Inflammatory macrophage treated with lipopolysaccharide for 4 hours (primary cell): Measurements from ENCODE around the gene THOP1.
A peak's percentile ranks its signal among the peaks of the same experiment; 100 is the strongest.
"Not testable (repeated sequence)": the region's sequence is repeated elsewhere in the genome, so short reads cannot be mapped to it uniquely, and the experiment has no call there.

ENCODE experiments used
- DNase-seq: peaks from one replicate; pipeline ENCODE4 v3.0.0-alpha.2; 2020

THOP1 gene

GRCh38 chr19:2817237-2817829 lies 32.0 kb downstream of the THOP1 start:
- not testable (repeated sequence) for DNase-seq

DNA sequence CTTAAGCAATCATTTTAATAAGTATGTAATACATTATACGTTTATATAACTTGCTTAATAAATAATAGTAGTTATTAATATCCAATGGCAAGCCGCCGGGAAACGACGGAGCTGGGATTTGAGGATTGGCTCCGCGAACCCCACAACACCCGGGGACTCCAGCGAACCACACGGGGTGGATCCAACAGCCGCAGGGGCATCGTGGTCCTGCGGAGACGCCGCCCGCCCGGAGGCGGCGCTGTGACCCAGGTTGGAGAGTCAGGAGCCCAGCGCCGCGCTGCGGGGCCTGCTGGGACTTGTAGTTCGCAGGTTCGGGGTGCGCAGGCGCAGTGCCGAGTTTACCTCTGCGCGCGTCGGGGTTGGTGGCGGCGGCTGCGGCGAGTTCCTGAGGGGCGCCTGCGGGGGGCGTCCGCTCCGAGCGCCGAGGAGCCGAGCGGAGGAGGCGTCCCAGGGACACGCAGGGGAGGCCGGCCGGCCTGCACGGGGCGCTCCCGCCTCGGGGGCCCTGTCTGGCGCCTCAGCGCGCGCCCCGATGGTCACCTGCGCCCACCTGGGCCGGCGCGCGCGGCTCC lies 34.3 kb downstream of the THOP1 start, which contains the start of gene ZNF554:
Gene ZNF554 (plus strand): TSS at position 329 of the 572 bp plus-strand sequence. CDS start 204 bp downstream, at position 533.
- peak; percentile 96 for DNase-seq

- DNase-seq, result no peak
Measured at GRCh38 chr19:2820112-2820702, 34.9 kb downstream of the THOP1 start.

DNA sequence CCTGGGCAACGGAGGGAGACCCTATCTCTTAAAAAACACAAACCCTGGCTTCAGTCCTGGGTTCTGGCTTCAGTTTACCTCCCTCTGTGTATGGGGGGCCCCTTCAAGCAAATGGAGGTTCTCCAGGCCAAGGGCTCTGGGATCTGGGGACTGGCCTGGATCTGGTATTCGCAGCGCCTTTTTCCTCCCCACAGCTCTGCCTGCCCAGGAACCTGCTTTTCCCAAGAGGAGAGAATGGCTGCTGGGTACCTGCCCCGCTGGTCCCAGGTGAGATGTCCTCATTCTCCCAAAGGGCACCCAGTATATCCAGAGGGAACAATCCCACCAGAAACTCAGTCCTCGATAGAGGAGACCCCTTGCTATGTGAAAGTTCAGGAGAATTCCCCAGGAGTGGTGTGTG lies 37.5 kb downstream of the THOP1 start:
- DNase-seq, result no peak

- no peak for DNase-seq
Measured at GRCh38 chr19:2823646-2824045, 38.3 kb downstream of the THOP1 start.

GRCh38 chr19:2824129-2824528 lies 38.8 kb downstream of the THOP1 start:
- DNase-seq, result no peak

DNA sequence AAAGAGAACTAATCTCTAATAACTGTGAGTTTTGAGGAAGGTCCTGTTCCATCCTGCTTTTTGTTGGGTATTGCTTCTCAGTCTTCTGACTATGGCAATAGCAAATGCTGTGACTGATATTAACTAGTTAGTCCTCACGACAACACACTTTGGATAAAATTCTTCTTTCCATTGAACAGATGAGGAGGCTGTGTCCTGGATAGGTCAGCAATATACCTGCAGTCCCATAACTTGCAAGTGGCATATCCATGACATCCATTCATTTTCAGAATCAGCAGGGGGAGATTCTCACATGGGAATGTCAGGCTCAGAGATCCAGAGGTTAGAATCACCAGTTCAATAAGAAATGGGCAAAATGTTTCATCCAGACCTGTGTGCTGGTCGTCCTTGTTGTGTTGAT lies 41.7 kb downstream of the THOP1 start:
- DNase-seq, result no peak

GRCh38 chr19:2827840-2828489 lies 42.7 kb downstream of the THOP1 start:
- DNase-seq, result no peak

- DNase-seq, result no peak
Measured at GRCh38 chr19:2834294-2834871, 49.1 kb downstream of the THOP1 start.

GRCh38 chr19:2837430-2837829 lies 52.1 kb downstream of the THOP1 start:
- DNase-seq, result no peak

DNA sequence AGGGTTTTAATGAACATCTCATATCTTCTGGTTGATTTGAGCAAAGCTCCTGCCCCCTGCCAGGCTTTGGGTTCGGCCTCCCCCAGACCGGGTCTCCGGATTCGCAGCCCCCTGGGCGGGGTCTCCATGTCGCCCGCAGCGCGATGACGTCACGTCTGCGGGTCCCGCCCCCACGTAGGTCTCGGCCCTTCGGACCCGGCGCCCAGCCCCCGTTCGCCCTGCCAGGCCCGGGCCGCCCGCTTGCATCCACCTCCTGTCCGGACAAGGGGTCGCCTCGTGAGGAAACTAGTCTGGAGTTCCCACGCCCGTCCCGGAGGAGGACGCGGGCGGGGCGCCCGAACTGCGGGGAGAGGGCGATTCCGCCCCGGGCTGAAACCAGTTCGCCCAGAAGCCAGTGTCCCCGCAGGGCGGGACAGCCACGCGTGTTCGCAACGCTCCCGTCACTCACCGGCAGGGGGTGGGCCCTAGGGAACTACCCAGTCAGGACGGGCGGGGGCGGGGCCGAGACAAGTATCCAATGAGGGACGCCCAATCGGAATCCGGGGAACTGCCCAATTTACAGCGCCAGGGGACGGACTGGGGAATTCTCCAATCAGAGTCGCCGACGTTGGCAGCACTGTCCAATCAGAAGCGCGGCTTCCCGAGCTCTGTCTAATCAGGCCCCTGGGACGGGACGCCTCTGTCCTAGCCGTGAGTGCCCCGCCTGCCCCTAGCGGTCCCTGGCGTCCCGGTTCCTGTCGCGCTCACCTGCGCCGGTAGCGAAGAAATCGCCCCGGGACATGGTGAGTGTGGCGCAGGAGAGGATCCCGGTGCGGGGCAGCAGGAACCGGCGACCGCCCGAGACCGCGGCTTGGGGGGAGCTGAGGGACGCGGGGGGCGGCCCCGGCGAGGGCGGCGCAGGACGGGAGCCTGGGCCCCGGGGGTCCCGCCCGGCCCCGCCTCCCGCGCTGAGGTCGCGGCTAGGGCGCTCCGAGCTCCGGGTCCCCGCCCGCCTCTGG lies 55.8 kb downstream of the THOP1 start, which contains the start of gene ZNF555:
Gene ZNF555 (plus strand): TSS at position 682 of the 998 bp plus-strand sequence. CDS start 98 bp downstream, at position 780.
- peak; percentile 99 for DNase-seq

- no peak for DNase-seq
Measured at GRCh38 chr19:2841855-2842574, 56.7 kb downstream of the THOP1 start.

DNA sequence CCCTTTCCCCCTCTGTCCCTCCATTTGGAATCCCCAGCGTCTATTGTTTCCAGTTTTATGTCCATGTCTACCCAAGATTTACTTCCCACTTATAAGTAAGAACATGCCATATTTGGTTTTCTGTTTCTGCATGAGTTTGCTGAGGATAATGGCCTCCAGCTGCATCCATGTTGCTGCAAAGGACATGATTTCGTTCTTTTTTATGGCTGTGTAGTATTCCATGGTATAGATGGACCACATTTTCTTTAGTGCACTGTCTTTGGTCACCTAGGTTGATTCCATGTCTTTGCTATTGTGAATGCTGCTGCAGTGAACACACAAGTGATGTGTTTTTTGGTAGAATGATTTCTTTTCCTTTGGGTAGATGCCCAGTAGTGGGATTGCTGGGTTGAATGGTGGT lies 59.8 kb downstream of the THOP1 start:
- no peak for DNase-seq

- no peak for DNase-seq
Measured at GRCh38 chr19:2846180-2846894, 61.0 kb downstream of the THOP1 start.

GRCh38 chr19:2847507-2847906 lies 62.2 kb downstream of the THOP1 start:
- DNase-seq, result no peak

GRCh38 chr19:2848616-2849015 lies 63.3 kb downstream of the THOP1 start:
- no peak for DNase-seq

DNA sequence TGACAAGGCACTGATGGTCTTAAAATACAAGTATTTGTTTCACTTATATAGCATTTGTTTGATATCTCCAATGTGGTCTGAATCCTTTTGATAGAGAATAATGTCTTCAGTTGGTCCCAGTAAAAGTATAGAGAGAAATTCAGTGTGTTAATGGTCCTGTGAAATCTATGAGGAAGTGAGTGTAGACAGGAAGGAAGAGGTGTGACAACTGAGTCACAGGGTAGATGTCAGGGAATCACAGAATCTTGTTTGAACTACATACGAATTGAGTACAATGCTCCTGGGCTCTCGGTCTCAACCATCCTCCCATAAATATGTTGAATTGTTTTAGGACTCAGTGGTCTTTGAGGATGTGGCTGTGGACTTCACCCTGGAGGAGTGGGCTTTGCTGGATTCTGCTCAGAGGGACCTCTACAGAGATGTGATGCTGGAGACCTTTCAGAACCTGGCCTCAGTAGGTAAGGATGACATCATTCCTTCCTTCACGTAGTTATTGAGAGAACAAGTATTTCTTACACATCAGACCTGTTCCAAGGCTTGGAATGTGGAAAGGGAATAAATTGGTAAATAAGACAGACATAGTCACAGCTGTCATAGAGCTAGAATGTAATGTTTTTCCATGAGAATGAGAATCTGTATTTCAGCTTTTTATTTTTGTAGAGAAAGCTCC lies 65.1 kb downstream of the THOP1 start:
- no peak for DNase-seq

DNA sequence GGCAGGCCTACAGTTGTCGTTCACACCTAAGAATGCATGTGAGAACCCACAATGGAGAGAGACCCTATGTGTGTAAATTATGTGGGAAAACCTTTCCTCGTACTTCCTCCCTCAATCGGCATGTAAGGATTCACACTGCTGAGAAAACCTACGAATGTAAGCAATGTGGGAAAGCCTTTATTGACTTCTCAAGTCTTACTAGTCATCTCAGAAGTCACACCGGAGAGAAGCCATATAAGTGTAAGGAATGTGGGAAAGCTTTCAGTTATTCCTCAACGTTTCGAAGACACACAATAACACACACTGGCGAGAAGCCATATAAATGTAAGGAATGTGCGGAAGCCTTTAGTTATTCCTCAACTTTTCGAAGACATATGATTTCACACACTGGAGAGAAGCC lies 67.3 kb downstream of the THOP1 start:
- DNase-seq, result no peak

DNA sequence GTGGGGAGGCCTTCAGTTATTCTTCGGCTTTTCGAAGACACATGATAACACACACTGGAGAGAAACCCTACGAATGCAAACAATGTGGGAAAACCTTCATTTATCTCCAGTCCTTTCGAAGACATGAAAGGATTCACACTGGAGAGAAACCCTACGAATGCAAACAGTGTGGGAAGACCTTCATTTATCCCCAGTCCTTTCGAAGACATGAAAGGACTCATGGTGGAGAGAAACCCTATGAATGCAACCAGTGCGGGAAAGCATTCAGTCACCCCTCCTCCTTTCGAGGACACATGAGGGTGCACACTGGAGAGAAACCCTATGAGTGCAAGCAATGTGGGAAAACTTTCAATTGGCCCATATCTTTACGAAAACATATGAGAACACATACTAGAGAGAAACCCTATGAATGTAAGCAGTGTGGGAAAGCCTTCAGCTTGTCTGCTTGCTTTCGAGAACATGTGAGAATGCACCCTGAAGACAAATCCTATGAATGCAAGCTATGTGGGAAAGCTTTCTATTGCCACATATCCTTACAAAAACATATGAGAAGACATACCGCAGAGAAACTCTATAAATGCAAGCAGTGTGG lies 67.8 kb downstream of the THOP1 start:
- no peak for DNase-seq

- no peak for DNase-seq
Measured at GRCh38 chr19:2854849-2855248, 69.5 kb downstream of the THOP1 start.
